ENCODE data around the gene SELENOP. TPM values are rescaled to one million over a fixed set of nuclear protein-coding genes. Genes with fewer than 3 reads are reported as not detected.

Gene SELENOP
- polyA plus RNA-seq, 1 donor from 2014 or later, result 5.0 TPM

DNA sequence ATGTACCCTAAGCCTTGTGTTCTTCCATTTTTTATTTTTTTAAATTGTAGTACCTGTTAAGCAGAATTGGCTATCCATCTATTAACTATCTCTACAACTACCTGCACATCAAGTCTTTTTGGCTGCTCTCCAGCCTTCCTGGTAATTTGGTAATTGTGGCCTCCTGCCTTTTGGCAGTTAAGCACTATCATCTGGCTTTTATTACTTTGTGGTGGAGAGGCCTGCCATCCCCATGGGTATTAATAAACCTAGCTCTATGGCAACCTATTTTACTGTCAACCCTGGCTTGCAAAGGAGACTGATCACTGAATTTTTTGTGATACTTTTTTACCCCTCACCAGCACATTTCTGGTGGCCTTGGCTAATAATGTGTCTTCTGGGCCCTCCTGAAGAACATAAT, 20.5 kb downstream of the SELENOP start:
- H3K79me2 ChIP-seq (replicated peaks; ENCODE audit: insufficient read depth, low read length), result no peaks in the 10 kb centered on the region
- no peak overlapping the region for H3K27ac ChIP-seq (ENCODE audit: low read length)
- no peak overlapping the region for H2AFZ ChIP-seq (ENCODE audit: low read depth, low read length)
- no peaks in the 10 kb centered on the region for H4K20me1 ChIP-seq (ENCODE audit: insufficient read depth)
- H3K4me2 ChIP-seq (ENCODE audit: low read length), result no peak overlapping the region
- no peak overlapping the region for H3K4me3 ChIP-seq (ENCODE audit: low read length)
- H3F3A ChIP-seq (ENCODE audit: insufficient read depth, low read length, poor library complexity, severe bottlenecking), result no peaks in the 10 kb centered on the region
- H3K9me3 ChIP-seq (ENCODE audit: low read length), result no peaks in the 10 kb centered on the region
- H3K36me3 ChIP-seq (ENCODE audit: insufficient read depth, low read length), result no peaks in the 10 kb centered on the region
- TF ChIP-seq, protein P1, sequence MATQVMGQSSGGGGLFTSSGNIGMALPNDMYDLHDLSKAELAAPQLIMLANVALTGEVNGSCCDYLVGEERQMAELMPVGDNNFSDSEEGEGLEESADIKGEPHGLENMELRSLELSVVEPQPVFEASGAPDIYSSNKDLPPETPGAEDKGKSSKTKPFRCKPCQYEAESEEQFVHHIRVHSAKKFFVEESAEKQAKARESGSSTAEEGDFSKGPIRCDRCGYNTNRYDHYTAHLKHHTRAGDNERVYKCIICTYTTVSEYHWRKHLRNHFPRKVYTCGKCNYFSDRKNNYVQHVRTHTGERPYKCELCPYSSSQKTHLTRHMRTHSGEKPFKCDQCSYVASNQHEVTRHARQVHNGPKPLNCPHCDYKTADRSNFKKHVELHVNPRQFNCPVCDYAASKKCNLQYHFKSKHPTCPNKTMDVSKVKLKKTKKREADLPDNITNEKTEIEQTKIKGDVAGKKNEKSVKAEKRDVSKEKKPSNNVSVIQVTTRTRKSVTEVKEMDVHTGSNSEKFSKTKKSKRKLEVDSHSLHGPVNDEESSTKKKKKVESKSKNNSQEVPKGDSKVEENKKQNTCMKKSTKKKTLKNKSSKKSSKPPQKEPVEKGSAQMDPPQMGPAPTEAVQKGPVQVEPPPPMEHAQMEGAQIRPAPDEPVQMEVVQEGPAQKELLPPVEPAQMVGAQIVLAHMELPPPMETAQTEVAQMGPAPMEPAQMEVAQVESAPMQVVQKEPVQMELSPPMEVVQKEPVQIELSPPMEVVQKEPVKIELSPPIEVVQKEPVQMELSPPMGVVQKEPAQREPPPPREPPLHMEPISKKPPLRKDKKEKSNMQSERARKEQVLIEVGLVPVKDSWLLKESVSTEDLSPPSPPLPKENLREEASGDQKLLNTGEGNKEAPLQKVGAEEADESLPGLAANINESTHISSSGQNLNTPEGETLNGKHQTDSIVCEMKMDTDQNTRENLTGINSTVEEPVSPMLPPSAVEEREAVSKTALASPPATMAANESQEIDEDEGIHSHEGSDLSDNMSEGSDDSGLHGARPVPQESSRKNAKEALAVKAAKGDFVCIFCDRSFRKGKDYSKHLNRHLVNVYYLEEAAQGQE (IDR thresholded peaks at IDR 0.05; ENCODE audit: borderline replicate concordance), result no peak
- TF ChIP-seq RAD21 (conservative IDR thresholded peaks at IDR 0.05) (no peak), EZH2 (IDR thresholded peaks at IDR 0.05; ENCODE audit: borderline replicate concordance, insufficient read depth, low read length, poor library complexity, severe bottlenecking) (no peak)
- TF ChIP-seq, protein P2, sequence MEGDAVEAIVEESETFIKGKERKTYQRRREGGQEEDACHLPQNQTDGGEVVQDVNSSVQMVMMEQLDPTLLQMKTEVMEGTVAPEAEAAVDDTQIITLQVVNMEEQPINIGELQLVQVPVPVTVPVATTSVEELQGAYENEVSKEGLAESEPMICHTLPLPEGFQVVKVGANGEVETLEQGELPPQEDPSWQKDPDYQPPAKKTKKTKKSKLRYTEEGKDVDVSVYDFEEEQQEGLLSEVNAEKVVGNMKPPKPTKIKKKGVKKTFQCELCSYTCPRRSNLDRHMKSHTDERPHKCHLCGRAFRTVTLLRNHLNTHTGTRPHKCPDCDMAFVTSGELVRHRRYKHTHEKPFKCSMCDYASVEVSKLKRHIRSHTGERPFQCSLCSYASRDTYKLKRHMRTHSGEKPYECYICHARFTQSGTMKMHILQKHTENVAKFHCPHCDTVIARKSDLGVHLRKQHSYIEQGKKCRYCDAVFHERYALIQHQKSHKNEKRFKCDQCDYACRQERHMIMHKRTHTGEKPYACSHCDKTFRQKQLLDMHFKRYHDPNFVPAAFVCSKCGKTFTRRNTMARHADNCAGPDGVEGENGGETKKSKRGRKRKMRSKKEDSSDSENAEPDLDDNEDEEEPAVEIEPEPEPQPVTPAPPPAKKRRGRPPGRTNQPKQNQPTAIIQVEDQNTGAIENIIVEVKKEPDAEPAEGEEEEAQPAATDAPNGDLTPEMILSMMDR (IDR thresholded peaks at IDR 0.05; ENCODE audit: poor library complexity, severe bottlenecking), result no peak
- H3K9ac ChIP-seq (ENCODE audit: low read length), result no peak overlapping the region
- H3K9me2 ChIP-seq (ENCODE audit: insufficient read depth, low read length), result no peaks in the 10 kb centered on the region
- H3K27me3 ChIP-seq (ENCODE audit: insufficient read depth, low read depth, low read length), result no peaks in the 10 kb centered on the region

DNA sequence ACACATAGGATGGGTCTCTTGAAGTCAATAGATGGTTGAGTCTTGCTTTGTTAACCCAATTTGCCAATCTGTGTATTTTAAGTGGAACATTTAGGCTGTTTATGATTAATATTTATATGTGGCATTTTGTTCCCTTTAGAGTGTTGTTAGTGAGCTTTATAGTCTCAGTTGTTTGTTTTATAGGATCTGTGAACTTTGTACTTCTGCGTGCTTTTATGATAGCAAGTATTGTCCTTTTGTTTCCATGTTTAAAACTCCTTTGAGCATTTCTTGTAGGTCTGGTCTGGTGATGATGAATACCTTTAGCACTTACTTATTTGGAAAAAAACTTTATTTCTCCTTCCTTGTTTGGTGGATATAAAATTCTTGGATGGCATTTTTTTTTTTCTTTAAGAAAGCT, 23.8 kb downstream of the SELENOP start:
- H3K27me3 ChIP-seq (ENCODE audit: insufficient read depth, low read depth, low read length), result no peaks in the 10 kb centered on the region
- no peak for TF ChIP-seq POLR2AphosphoS5 (IDR thresholded peaks at IDR 0.05)
- TF ChIP-seq SMC3 (conservative IDR thresholded peaks at IDR 0.05; ENCODE audit: poor library complexity), result no peak
- TF ChIP-seq TAF1 (IDR thresholded peaks at IDR 0.05; ENCODE audit: low read depth), result no peak
- TF ChIP-seq, protein P2 (IDR thresholded peaks at IDR 0.05; ENCODE audit: poor library complexity, severe bottlenecking), result no peak
- no peak for TF ChIP-seq MXI1 (conservative IDR thresholded peaks at IDR 0.05; ENCODE audit: poor library complexity, severe bottlenecking)
- TF ChIP-seq, protein P1 (IDR thresholded peaks at IDR 0.05; ENCODE audit: borderline replicate concordance), result no peak
- TF ChIP-seq EZH2 (IDR thresholded peaks at IDR 0.05; ENCODE audit: borderline replicate concordance, insufficient read depth, low read length, poor library complexity, severe bottlenecking), result no peak
- TF ChIP-seq EP300 (conservative IDR thresholded peaks at IDR 0.05; ENCODE audit: poor library complexity, severe bottlenecking), result no peak
- no peak for TF ChIP-seq RAD21 (conservative IDR thresholded peaks at IDR 0.05)
- no peak overlapping the region for H2AFZ ChIP-seq (ENCODE audit: low read depth, low read length)
- H3K4me3 ChIP-seq (ENCODE audit: low read length), result no peak overlapping the region
- no peaks in the 10 kb centered on the region for H4K20me1 ChIP-seq (ENCODE audit: insufficient read depth)
- no peaks in the 10 kb centered on the region for H3K36me3 ChIP-seq (ENCODE audit: insufficient read depth, low read length)
- H3K79me2 ChIP-seq (replicated peaks; ENCODE audit: insufficient read depth, low read length), result no peaks in the 10 kb centered on the region
- no peaks in the 10 kb centered on the region for H3F3A ChIP-seq (ENCODE audit: insufficient read depth, low read length, poor library complexity, severe bottlenecking)
- no peaks in the 10 kb centered on the region for H3K9me2 ChIP-seq (ENCODE audit: insufficient read depth, low read length)
- no peak overlapping the region for H3K4me2 ChIP-seq (ENCODE audit: low read length)
- no peak overlapping the region for H3K9ac ChIP-seq (ENCODE audit: low read length)
- H3K27ac ChIP-seq (ENCODE audit: low read length), result no peak overlapping the region
- H3K9me3 ChIP-seq (ENCODE audit: low read length), result no peaks in the 10 kb centered on the region

All from neural cell (in vitro differentiated cells).